H1 (cell line): ENCODE results near the gene PLCB2. TPM values are rescaled to one million over a fixed set of nuclear protein-coding genes. Genes with fewer than 3 reads are reported as not detected.

Source experiments
- CTCF ChIA-PET: fragments of 300-600 bp; sonication (Branson Sonifier 250); formaldehyde crosslinking; loops from one replicate; lab custom pipeline; 2021; ENCODE audit not compliant: partially characterized antibody; lab: Charles Lee
- POLR2A ChIA-PET: fragments of 300-600 bp; sonication (Branson Sonifier 250); formaldehyde crosslinking; loops from one replicate; lab custom pipeline; 2021; ENCODE audit warnings: inconsistent platforms; ENCODE audit not compliant: partially characterized antibody; lab: Charles Lee
- DNase-seq, 2 experiments: peaks; one replicate each; pipeline versions ENCODE4 v3.0.0 to v3.0.0-alpha.2; 2010 to 2022; ENCODE audit warnings: low spot score in 2 of 2, low read depth in 1 of 2, mixed read lengths in 1 of 2
- FAIRE-seq: peaks from 2 replicates; lab custom pipeline; 2011; peaks lifted over from hg19 to GRCh38; lab: Jason Lieb, UNC
- H2AFZ ChIP-seq: 2 replicates; pipeline ENCODE4 v1.8.1; 2012; ENCODE audit warnings: low read length, inconsistent platforms
- H2AK5ac ChIP-seq: 2 replicates; pipeline ENCODE4 v1.6.1; 2013; ENCODE audit warnings: low read depth, low read length
- H2BK120ac ChIP-seq: replicated peaks from 2 replicates; pipeline ENCODE3; 2013; ENCODE audit warnings: low read depth, low read length, inconsistent platforms
- H2BK12ac ChIP-seq: 2 replicates; pipeline ENCODE4 v1.6.1; 2013; ENCODE audit warnings: low read depth, low read length
- H2BK15ac ChIP-seq: 2 replicates; pipeline ENCODE4 v1.6.1; 2013; ENCODE audit warnings: low read length
- H2BK20ac ChIP-seq: 2 replicates; pipeline ENCODE4 v1.6.1; 2013; ENCODE audit warnings: low read length
- H2BK5ac ChIP-seq: 2 replicates; pipeline ENCODE4 v1.6.1; 2013; ENCODE audit warnings: low read depth, low read length
- H3K14ac ChIP-seq: 2 replicates; pipeline ENCODE4 v1.6.1; 2013; ENCODE audit warnings: inconsistent platforms; ENCODE audit not compliant: insufficient read length
- H3K18ac ChIP-seq: 2 replicates; pipeline ENCODE4 v1.6.1; 2013; ENCODE audit warnings: low read length; ENCODE audit errors: extremely low read depth
- H3K23ac ChIP-seq: 2 replicates; pipeline ENCODE4 v1.6.1; 2013; ENCODE audit warnings: inconsistent platforms; ENCODE audit not compliant: insufficient read length
- H3K23me2 ChIP-seq: 2 replicates; pipeline ENCODE4 v1.6.1; 2013; ENCODE audit warnings: low read depth, low read length
- H3K27ac ChIP-seq: 2 replicates; pipeline ENCODE4 v1.6.1; 2011; ENCODE audit warnings: low read depth, low read length, inconsistent platforms
- H3K27me3 ChIP-seq, 4 experiments: replicated peaks in 1 of 4; 1 replicate in 1 of 4; 2 replicates in 3 of 4; pipeline versions ENCODE4 v1.6.1 to v1.8.1; 2011 to 2013; ENCODE audit warnings: low read length in 3 of 4, mild to moderate bottlenecking in 3 of 4, inconsistent platforms in 2 of 4, mixed read lengths in 2 of 4, moderate library complexity in 1 of 4; ENCODE audit not compliant: control insufficient read depth in 3 of 4, insufficient read depth in 3 of 4; ENCODE audit errors: extremely low read depth in 1 of 4
- H3K36me3 ChIP-seq, 4 experiments: 2 replicates each; pipeline versions ENCODE4 v1.6.1 to v1.8.1; 2011 to 2013; ENCODE audit warnings: mild to moderate bottlenecking in 4 of 4, low read length in 3 of 4, moderate library complexity in 2 of 4, control low read depth in 1 of 4, inconsistent platforms in 1 of 4; ENCODE audit not compliant: insufficient read depth in 4 of 4, control insufficient read depth in 2 of 4
- H3K4ac ChIP-seq: replicated peaks from 2 replicates; pipeline ENCODE3; 2013; ENCODE audit warnings: low read length, low read depth, mixed read lengths, inconsistent platforms; ENCODE audit not compliant: insufficient read length
- H3K4me1 ChIP-seq, 4 experiments: replicated peaks in 1 of 4; 1 replicate in 1 of 4; 2 replicates in 3 of 4; pipeline versions ENCODE4 v1.6.1 to v1.8.1; 2011 to 2013; ENCODE audit warnings: low read length in 3 of 4, inconsistent platforms in 2 of 4, mixed read lengths in 1 of 4; ENCODE audit not compliant: insufficient read depth in 4 of 4, control insufficient read depth in 3 of 4
- H3K4me2 ChIP-seq, 2 experiments: 2 replicates each; pipeline versions ENCODE4 v1.6.1 to v1.8.1; 2011 to 2013; ENCODE audit warnings: low read depth in 2 of 2, low read length in 2 of 2, control low read depth in 1 of 2, inconsistent platforms in 1 of 2, mild to moderate bottlenecking in 1 of 2; ENCODE audit not compliant: insufficient read depth in 1 of 2
- H3K4me3 ChIP-seq, 4 experiments: fragments of 200-600, 300-600 bp in 1 of 4; sonication (generic), shearing (Covaris generic), sonication (Bioruptor Twin) in 1 of 4; 2 replicates each; pipeline versions ENCODE4 v1.5.1 to v1.8.1; 2011 to 2016; ENCODE audit warnings: low read length in 4 of 4, low read depth in 3 of 4, control low read depth in 2 of 4, inconsistent platforms in 2 of 4, mild to moderate bottlenecking in 2 of 4, mixed read lengths in 1 of 4, moderate library complexity in 1 of 4; ENCODE audit not compliant: insufficient read depth in 2 of 4; ENCODE audit errors: extremely low read depth in 1 of 4
- H3K56ac ChIP-seq: replicated peaks from 2 replicates; pipeline ENCODE3; 2013; ENCODE audit warnings: low read depth, mild to moderate bottlenecking, mixed read lengths, low read length, inconsistent platforms; ENCODE audit not compliant: insufficient read length
- H3K79me1 ChIP-seq: 2 replicates; pipeline ENCODE4 v1.6.1; 2013; ENCODE audit warnings: low read depth, low read length, control low read depth
- H3K79me2 ChIP-seq, 2 experiments: 2 replicates each; pipeline versions ENCODE4 v1.6.1 to v1.8.1; 2012 to 2013; ENCODE audit warnings: low read length in 2 of 2, mild to moderate bottlenecking in 2 of 2, inconsistent platforms in 1 of 2; ENCODE audit not compliant: insufficient read depth in 2 of 2, control insufficient read depth in 1 of 2
- H3K9ac ChIP-seq, 4 experiments: replicated peaks in 1 of 4; 1 replicate in 1 of 4; 2 replicates in 3 of 4; pipeline versions ENCODE4 v1.6.1 to v1.8.1; 2011 to 2013; ENCODE audit warnings: low read depth in 3 of 4, low read length in 3 of 4, control low read depth in 2 of 4, mild to moderate bottlenecking in 2 of 4, moderate library complexity in 2 of 4, inconsistent platforms in 1 of 4; ENCODE audit errors: extremely low read depth in 1 of 4
- H3K9me3 ChIP-seq, 2 experiments: 2 replicates each; pipeline versions ENCODE4 v1.6.1 to v1.8.1; 2012 to 2013; ENCODE audit warnings: mild to moderate bottlenecking in 2 of 2, moderate library complexity in 2 of 2, control low read depth in 1 of 2, inconsistent platforms in 1 of 2, low read depth in 1 of 2, low read length in 1 of 2, mixed read lengths in 1 of 2; ENCODE audit not compliant: insufficient read depth in 2 of 2
- H4K20me1 ChIP-seq, 2 experiments: replicated peaks in 1 of 2; 2 replicates each; pipeline versions ENCODE3 to v1.8.1; 2011 to 2013; ENCODE audit warnings: inconsistent platforms in 2 of 2, low read length in 2 of 2, mild to moderate bottlenecking in 1 of 2; ENCODE audit not compliant: insufficient read depth in 2 of 2, control insufficient read depth in 1 of 2
- H4K5ac ChIP-seq: 2 replicates; pipeline ENCODE4 v1.6.1; 2013; ENCODE audit warnings: low read length, low read depth, mixed read lengths, inconsistent platforms; ENCODE audit not compliant: insufficient read length
- H4K8ac ChIP-seq: 2 replicates; pipeline ENCODE4 v1.8.0; 2013; ENCODE audit warnings: mild to moderate bottlenecking, moderate library complexity, low read length, inconsistent platforms; ENCODE audit not compliant: insufficient read depth; ENCODE audit errors: extremely low read depth
- H4K91ac ChIP-seq: replicated peaks from 2 replicates; pipeline ENCODE3; 2013; ENCODE audit warnings: low read length, mixed read lengths, inconsistent platforms; ENCODE audit not compliant: insufficient read length
- BRCA1 ChIP-seq: IDR thresholded peaks from 2 replicates; pipeline ENCODE4 v1.6.1; 2012; ENCODE audit warnings: low read depth, low read length, improper control_type of control experiment
- WGBS, 2 experiments: shearing (Covaris generic) in 1 of 2; methylation state at CpG; one replicate each; pipeline versions ENCODE4 v1.1.6 to v1.1.7; 2013 to 2015; ENCODE audit warnings: low lambda C conversion rate in 2 of 2, mixed read lengths in 2 of 2, inconsistent platforms in 1 of 2, low coverage in 1 of 2, missing lambda C conversion rate in 1 of 2; ENCODE audit not compliant: insufficient replicate concordance in 2 of 2, insufficient coverage in 1 of 2, insufficient read length in 1 of 2; ENCODE audit errors: extremely low coverage in 1 of 2, missing lambda C conversion rate in 1 of 2; 5-methylcytosine and 5-hydroxymethylcytosine counted together
- polyA plus RNA-seq, 7 experiments: library from polyadenylated mRNA; depleted of rRNA in 3 of 7; stranded (reverse) in 5 of 7; unstranded in 2 of 7; fragments of >200 nt in 5 of 7; fragments of 200-250 nt in 2 of 7; gene quantifications; 1 replicate in 5 of 7; 2 replicates in 1 of 7; 4 replicates in 1 of 7; pipeline versions ENCODE4 v1.2.1 to v1.2.3, GENCODE V29; 2011 to 2013; ENCODE audit warnings: missing spikeins in 2 of 7, mixed read lengths in 2 of 7
- total RNA-seq: library from RNA; stranded (reverse); fragmentation: NEBNext Ultra II Directional; extraction: Animal tissue kit (Norgen Biotek cat#: 25700); gene quantifications from 2 replicates; pipeline ENCODE4 v1.2.1, GENCODE V29; 2021

Gene PLCB2
- total and polyA plus RNA-seq, 2 of the 8 experiments (the other 6 are each of a cell fraction or from before 2014, with no cell fraction given) = 7.2 to 8.4 TPM

DNA sequence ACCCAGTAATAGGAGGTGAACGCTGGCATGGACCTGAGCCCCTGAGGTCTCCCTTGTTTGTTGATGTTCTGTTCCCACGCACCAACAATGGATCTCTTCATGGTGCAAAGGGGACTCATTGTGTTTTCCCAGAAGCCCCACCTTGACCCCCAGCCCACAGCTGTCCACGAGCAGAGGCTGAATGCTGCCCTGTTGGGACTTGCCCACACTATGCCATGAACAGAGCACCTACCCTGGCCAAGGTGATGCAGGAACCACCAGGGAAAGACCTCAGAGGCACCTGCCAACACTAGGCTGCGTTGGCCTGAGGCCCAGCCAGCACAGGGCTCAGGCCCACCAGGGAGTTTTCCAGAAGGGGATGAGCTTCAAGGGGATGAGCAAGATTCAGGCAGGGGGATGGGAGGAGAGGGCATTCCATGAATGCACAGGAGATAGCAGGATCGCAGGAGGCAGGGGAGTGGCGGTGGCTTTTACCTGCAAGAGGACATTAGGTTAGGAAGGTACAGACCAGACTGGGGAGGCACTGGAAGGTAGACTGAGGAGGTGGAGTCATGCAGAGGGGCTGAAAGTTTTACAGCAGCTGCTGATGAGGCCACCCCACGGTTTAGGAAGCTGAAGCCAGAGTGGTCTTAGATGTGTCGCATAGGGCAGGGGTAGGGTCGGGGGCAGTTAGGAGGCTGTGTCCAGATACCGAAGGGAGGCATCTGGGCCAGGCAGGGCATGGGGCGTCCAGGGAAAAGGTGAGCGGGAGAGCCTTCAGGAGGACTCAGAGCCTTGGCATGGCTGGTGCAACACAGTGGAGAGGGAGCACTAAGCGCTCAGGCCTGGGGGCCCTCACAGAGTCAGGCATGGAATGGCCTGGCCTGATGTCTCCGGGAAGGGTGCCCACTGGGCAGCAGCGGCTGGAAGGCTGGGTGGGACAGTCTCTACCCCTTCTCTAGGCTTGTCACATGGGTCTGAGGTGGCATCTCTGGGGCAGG is 39.1 kb upstream of the PLCB2 start:
- FAIRE-seq = no peak

More for the DNA sequence above, 39.1 kb upstream of the PLCB2 start:
- no peaks in the 10 kb centered on the region for H3K79me1 ChIP-seq
- H4K91ac ChIP-seq = no peak overlapping the region
- no peak overlapping the region for H3K9ac ChIP-seq
- H2BK15ac ChIP-seq = 0 out of 2 replicates have a peak overlapping the region, but pooled peaks have one; percentile 29
- H3K4me1 ChIP-seq = peaks cover 0 to 5% (median 0%) of the 10 kb centered on the region in 4 experiments; a peak in 2 of 7 replicates
- no peaks in the 10 kb centered on the region for H3K36me3 ChIP-seq
- H3K23me2 ChIP-seq = peaks cover 2% of the 10 kb centered on the region; the same call in 1 of the 2 replicates
- H3K4ac ChIP-seq = no peak overlapping the region
- no peak overlapping the region for H2AFZ ChIP-seq
- H2BK5ac ChIP-seq = no peak overlapping the region
- H2BK12ac ChIP-seq = no peak overlapping the region
- no peak overlapping the region for H3K4me3 ChIP-seq
- H4K8ac ChIP-seq = peak overlapping the region; percentile 3; the same call in 1 of the 2 replicates
- H3K23ac ChIP-seq = no peak overlapping the region
- TF ChIP-seq BRCA1 = no peak
- H3K9me3 ChIP-seq = no peaks in the 10 kb centered on the region
- no peaks in the 10 kb centered on the region for H4K20me1 ChIP-seq
- no peaks in the 10 kb centered on the region for H3K79me2 ChIP-seq
- H3K14ac ChIP-seq = no peak overlapping the region
- POLR2A ChIA-PET = interaction anchor here (1.0 kb wide), 1 partner anchor 21 kb away, joined by 3 read pairs; no protein-coding TSS in a partner anchor
- 85% methylated on average over 15 of the region's 15 CpGs; no CpG with 5 or more reads in 1 of the 2 experiments for WGBS, 2 experiments
- H2AK5ac ChIP-seq = no peak overlapping the region
- H2BK120ac ChIP-seq = no peak overlapping the region
- CTCF ChIA-PET = interaction anchor here (0.7 to 27.4 kb wide), 8 partner anchors 5 to 233 kb away, joined by 3 to 584 read pairs (median 128); partner anchors contain the start of genes CCDC9B, DISP2, INAFM2 and KNSTRN
- DNase-seq = no peak
- H2BK20ac ChIP-seq = no peak overlapping the region
- H4K5ac ChIP-seq = no peak overlapping the region
- no peak overlapping the region for H3K27ac ChIP-seq
- H3K18ac ChIP-seq = no peak overlapping the region; the same call in 1 of the 2 replicates
- H3K56ac ChIP-seq = no peak overlapping the region
- no peaks in the 10 kb centered on the region for H3K27me3 ChIP-seq
- H3K4me2 ChIP-seq = no peak overlapping the region
